ENCODE results near the gene SP5. TPM values are rescaled to one million over a fixed set of nuclear protein-coding genes. Genes with fewer than 3 reads are reported as not detected.
"Not testable (repeated sequence)": the region's sequence is repeated elsewhere in the genome, so short reads cannot be mapped to it uniquely, and the experiment has no call there.

SP5 gene
- 0.13 TPM in 1 of 2 replicates, not detected in the other for total RNA-seq (2014; rRNA removed)
- polyA plus RNA-seq (2012), result not detected

DNA sequence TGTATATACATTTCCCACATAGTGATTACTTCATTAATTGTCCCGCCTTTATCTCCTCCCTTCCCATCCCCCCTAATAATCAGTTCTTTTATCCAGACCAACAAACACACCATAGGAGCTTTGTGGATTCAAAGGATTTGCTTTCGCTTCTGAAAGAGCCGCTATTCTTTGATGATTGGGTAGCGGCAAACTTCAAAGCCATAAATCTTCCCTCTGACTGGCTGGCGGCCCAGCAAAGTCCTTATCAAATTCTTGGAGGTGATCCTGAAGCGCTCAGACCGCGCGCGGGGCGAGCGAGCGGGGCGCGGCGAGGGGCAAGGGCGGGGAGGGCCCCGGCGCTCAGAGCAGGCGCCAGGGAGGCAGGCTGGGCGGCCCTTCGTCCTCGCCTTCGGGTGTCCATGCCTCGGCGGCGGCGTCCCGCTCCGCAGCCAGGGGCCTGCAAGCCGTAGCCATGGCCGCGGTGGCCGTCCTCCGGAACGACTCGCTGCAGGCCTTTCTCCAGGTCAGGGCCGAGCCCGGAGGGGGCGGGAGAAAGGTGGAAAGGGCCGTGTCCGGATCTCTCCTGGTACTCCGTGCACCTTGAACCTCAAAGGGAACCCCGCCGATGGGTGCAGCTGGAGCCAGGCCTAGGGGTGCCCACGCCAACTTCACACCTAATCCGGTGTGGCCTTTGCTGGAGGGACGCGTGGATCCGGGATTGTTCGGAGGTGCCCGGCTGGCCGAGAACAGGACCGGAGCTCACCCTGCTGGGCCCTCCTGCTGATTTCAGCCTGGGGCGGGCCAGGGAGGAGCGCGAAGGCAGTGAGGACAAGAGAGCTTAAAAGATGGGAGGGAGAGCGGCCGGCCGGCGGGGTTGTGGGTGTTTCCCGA, at the start of gene SP5:
TSS of gene SP5 (plus strand) at position 276 of the 870 bp plus-strand sequence. CDS start at position 452, 176 bp downstream.
- DNase-seq (ENCODE audit: low read depth), result peak; percentile 25

- no peak for DNase-seq (ENCODE audit: low read depth)
These were observed 49.4 kb upstream of the SP5 start for GRCh38 chr2:170665743-170666142.

GRCh38 chr2:170669909-170670308, 45.2 kb upstream of the SP5 start:
- DNase-seq (ENCODE audit: low read depth), result no peak

GRCh38 chr2:170670651-170671050, 44.5 kb upstream of the SP5 start:
- DNase-seq (ENCODE audit: low read depth), result no peak

DNA sequence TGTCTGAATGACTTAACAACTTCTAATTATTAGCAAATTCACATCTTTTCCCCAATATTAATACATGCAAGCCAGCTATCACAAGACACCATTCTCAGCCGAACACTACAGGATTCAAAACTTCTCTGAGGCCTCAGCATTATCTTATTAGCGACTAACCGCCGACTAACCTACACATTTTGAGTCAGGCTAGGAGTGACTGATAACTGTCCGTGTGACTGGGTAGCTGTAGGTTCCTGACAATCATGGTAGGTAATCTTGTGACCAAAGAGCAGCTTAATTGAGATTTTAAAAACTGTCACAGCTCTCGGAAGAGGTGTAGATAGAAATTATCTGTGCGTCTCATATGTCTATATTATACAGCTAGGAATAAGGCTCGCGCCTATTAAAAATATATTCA, 44.1 kb upstream of the SP5 start:
- DNase-seq (ENCODE audit: low read depth), result no peak

GRCh38 chr2:170674282-170674681, 40.9 kb upstream of the SP5 start:
- DNase-seq (ENCODE audit: low read depth), result not testable (repeated sequence)

DNA sequence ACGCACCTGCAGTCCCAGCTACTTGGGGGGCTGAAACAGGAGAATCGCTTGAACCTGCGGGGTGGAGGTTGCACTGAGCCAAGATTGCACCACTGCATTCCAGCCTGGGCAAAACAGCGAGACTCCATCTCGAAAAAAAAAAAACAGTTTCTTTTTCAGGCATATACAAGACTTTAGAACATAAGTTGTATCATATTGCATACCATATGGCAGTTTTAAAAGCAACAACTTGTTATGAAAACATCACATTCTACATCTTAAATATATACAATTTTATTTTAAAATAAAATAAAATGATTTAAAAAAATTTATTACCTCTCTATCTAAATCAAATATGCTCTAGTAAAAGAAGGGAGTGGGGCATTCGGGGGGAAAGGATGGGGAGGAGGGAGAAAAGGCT, 39.4 kb upstream of the SP5 start:
- no peak for DNase-seq (ENCODE audit: low read depth)

- no peak for DNase-seq (ENCODE audit: low read depth)
These were observed 35.5 kb upstream of the SP5 start for GRCh38 chr2:170679607-170680079.

DNA sequence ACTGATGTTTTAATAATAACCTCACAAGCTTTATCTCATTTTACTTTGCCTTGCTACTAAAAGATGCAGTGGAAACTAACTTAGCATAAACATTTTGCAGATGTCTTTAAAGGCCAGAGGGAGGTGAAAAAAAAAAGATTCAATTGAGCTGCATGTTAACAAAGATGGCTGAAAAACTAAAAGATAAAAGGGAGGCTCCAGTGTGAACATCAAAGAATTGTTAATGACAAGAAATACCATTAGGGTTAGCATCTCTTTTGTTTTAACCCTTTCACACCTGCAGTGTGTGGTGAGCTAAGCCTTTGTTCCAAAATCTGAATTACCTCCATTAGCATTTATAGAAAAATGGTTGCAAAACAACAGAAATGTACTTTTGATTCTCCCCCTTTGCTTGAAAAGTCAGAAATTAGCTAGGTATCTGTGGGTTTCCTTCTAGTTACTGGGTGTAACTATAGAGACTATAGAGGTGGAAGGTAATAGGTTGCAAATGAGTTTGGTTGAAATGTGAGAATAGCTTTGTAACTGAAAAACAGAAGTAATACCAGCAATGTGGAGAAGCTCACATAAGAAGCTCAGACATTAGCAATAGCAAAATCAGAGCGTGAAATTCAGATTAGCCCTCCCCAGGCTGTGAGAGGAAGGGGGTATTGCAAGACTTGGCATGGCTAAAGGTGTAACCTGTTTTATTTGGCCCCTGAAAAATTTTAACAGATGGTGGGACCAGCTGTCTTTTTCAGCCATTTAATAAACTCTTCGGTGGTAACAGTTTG, 34.8 kb upstream of the SP5 start:
- DNase-seq (ENCODE audit: low read depth), result no peak

- no peak for DNase-seq (ENCODE audit: low read depth)
These were observed 33.8 kb upstream of the SP5 start for GRCh38 chr2:170681311-170681710.

GRCh38 chr2:170685591-170685990, 29.5 kb upstream of the SP5 start:
- no peak for DNase-seq (ENCODE audit: low read depth)

- DNase-seq (ENCODE audit: low read depth), result no peak
These were observed 25.7 kb upstream of the SP5 start for GRCh38 chr2:170689481-170689880.

DNA sequence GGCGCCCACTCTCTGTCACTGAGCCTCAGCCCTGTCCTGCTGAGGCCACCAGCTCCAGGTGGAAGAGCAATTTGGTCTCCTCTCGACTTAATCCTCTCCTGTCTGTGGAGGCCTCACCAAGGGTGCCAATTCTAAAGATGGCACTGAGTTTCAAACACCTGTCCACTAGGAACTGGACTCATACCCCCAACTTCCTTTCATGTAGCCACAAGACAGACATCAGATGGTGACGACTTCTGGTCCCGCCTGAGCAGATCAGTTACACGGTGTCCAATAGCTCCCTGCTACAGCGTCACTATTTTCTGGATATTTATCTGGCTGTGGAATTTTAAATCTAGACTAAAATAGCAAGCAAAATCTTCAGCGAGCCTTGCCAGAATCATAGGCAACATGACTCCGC, 24.5 kb upstream of the SP5 start:
- no peak for DNase-seq (ENCODE audit: low read depth)

DNA sequence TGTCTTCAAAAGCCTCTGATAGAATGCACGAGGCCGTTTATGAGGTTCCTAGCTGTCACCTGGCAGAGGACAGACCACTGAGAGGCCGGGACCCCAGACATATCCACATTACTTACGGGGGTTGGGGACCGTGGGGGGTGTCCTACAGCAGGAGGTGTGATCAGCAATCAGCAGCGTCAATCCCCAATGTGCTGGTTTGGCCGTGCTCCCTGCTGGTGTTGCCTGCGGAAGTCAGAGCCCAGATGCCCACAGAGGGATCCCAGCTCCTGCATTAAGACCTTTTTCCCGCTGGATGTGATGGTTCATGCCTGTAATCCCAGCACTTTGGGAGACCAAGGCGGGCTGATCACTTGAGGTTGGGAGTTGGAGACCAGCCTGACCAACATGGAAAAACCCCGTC, 20.8 kb upstream of the SP5 start:
- DNase-seq (ENCODE audit: low read depth), result no peak

DNA sequence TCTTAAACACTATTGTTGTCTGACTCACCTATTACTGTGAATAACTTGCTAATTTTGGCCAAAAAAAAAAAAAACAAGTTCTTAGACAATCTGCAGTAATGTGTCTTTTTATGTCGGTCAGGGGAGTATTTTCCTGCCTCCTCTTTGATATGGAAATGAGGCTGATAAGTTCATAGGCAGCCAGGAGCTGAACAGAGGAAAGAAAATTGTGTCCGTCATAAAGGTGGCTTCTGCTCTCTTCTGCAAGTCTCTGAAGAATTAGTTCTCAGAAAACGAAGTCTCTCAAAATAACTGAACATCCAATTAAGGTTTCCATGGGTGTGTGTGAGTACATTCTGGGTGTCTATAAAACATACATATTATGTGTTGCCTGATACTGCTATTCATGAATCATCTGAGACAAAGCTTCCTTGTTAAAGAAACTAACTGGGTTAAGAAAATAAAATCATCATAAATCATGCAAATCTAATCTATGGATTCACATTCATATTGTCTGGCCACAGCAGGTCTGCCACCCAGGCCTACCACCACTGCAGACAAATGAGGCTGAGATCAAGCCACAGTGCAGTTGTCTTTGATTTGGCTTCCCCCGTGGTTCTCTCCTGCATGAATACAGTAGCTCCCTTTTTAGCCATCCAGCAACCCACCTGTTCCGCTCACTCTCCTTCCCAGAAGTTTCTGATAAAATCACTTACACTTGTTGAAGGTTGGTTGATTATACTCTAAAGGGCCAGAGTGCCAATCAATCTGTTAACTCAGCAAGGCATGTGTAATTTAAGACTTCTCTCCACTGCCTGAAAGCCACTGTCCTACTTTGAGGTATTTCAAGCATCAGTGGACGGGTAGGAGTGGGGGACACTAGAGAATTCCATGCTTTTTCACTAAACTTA, 19.4 kb upstream of the SP5 start:
- DNase-seq (ENCODE audit: low read depth), result peak; percentile 13

GRCh38 chr2:170696948-170697347, 18.2 kb upstream of the SP5 start:
- DNase-seq (ENCODE audit: low read depth), result no peak

GRCh38 chr2:170701011-170701410, 14.1 kb upstream of the SP5 start:
- no peak for DNase-seq (ENCODE audit: low read depth)

DNA sequence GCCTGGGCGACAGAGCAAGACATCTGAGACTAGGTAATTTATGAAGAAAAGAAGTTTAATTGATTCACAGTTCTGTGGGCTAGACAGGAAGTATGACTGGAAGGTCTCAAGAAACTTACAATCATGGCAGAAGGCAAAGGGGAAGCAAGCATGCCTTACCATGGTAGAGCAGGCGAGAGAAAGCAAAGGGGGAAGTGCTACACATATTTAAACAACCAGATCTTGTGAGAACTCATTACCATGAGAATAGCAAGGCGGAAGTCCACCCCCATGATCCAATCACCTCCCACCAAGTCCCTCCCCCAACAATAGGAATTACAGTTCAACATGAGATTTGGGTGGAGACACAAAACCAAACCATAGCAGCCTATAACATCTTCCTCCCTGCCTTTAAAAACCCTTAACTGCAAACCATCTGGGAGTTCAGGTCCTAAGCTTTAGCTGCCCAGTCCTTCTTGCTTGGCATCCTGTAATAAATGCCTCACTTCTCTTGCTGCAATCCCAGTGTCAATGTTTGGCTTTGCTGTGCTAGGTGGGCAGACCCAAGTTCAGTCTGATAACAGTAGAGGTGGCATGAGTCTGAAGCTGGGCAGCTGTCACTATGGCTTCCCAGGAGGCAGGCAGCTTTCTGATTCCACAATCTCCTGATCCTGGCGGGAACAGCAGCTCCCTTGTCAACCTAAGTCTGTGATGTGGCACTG, 11.2 kb upstream of the SP5 start:
- DNase-seq (ENCODE audit: low read depth), result no peak

DNA sequence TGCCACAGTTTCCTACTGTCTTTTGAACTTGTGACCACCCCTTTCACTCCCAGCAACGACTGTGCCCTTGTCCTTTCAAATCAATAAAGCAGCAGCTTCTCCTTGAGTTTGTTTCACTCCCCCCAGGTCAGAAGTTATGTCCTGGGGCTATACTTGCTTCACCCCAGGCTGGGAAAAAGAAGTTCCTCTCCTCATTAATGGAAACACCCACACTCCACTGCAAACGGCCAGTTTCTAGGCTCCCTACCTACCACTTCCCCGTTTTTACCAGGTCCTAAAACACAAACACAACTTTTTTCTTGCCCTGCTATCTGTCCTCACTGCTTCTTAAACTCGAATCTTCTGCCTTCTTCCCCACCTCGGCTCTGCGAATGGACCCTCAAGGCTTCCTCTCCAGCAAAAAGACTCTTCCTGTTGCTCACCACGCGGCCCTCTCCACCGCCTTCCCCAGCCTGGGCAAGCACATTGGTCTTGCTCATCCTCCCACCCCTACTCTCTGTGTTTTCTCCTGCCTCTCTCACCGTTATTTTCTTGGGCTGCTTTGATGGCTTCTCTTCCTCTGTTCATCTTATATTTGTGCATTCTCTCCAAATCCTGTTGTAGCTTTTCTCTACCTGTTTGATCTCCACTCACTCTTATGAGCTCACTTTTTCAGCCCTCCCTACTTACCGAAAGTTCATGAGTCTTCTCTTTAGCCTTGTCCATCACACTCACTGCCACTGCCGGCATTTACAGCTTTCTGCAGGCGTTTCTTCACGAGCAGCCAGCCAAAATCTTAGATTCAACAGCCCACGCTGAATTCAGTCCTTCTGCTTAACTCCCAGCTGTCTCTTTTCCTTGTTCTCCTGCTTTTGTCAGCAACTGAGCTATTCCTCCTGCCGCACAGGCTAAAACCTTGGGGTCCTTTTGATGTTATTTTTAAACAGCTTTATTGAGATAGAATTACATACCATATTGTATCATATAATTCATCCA, 7.0 kb upstream of the SP5 start:
- no peak for DNase-seq (ENCODE audit: low read depth)

GRCh38 chr2:170710609-170710979, 4.5 kb upstream of the SP5 start:
- DNase-seq (ENCODE audit: low read depth), result no peak
